Jurkat, Clone E6-1 (cell line): ENCODE results near the gene DUSP3.

Experiments
- DNase-seq: peaks from one replicate; pipeline ENCODE4 v3.0.0-alpha.2; 2011; ENCODE audit warnings: low read depth, low spot score
- H3K4me3 ChIP-seq: 2 replicates; pipeline ENCODE4 v1.5.1; 2011; ENCODE audit warnings: mild to moderate bottlenecking, low read length, control low read depth, moderate library complexity

DUSP3 gene

GRCh38 chr17:43750153-43750552, 28.6 kb downstream of the DUSP3 start:
- no peak overlapping the region for H3K4me3 ChIP-seq
- DNase-seq, result no peak

DNA sequence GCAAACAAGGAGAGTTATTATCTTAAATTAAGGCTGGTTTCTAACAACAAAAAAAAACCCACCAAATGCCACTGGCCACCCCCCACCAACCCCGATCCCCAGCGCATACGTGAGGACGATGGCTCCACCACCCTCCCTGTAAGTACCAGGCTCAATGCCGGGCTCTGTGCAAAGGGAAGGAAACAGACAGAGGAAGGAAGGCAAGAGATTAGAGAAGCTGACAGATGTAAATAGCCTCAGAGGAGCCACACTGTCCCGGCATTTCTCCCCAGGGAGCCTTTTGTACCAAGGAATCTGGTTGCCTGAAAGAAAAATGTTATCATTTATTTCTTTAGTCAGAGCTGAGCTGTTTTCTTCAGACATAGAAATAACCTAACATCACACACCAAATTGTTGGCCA, 33.2 kb downstream of the DUSP3 start:
- H3K4me3 ChIP-seq, result no peak overlapping the region
- DNase-seq, result no peak

- no peak for DNase-seq
- H3K4me3 ChIP-seq, result no peak overlapping the region
Observed at GRCh38 chr17:43741636-43742035, 37.1 kb downstream of the DUSP3 start.

GRCh38 chr17:43740541-43740940, 38.2 kb downstream of the DUSP3 start:
- H3K4me3 ChIP-seq, result no peak overlapping the region
- no peak for DNase-seq

DNA sequence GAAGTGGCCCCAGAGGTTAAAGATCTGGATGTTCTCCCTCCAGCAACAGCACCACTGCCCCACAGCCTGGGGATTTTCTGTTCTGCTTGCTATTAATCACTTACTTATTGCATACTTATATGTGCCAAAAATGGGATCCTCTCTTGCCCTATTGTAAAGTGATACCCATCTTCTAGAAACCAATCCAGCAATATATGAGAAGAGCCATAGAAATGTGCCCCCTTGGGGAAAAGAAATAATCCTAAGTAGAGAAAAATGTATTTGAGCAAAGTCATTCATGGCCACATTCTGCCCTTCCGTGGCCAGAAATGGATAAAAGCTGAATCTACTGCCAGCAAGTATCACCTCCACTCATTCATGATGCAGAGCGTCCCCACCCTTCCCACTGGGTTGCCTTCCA, 41.1 kb downstream of the DUSP3 start:
- no peak overlapping the region for H3K4me3 ChIP-seq
- no peak for DNase-seq

DNA sequence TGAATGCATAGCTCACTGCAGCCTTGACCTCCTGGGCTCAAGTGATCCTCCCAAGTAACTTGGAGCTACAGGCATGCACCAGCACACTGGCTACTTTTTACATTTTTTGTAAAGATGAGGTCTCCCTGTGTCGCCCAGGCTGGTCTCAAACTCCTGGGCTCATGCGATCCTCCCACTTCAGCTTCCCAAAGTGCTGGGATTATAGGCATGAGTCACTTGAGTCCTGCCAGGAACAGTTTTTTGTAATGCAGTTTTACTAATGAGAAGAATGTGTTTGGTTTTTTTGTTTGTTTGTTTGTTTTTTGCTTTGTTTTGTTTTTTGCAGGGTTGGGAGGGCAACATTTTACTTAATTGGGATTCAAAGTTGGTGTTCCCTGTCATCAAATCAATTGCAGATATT, 42.4 kb downstream of the DUSP3 start:
- H3K4me3 ChIP-seq, result no peak overlapping the region
- DNase-seq, result no peak

DNA sequence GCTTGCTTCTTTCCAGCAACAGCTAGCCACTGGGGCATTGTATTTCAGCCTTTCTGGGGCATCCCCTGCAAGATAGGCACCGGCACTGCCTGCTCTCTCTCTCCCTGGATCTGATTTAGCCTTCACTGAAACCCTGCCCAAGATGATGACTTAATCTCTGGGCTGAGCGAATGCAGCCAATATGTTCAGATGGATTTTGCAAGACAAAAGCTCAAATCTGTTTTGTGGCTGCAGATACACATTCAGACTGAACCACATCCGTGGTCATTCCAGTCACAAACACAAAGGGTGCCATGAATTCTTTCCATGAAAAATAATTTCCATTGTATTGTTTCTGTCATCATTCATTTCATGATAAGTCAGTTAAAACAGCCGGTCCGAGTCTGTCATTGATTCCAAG, 44.4 kb downstream of the DUSP3 start:
- no peak for DNase-seq

DNA sequence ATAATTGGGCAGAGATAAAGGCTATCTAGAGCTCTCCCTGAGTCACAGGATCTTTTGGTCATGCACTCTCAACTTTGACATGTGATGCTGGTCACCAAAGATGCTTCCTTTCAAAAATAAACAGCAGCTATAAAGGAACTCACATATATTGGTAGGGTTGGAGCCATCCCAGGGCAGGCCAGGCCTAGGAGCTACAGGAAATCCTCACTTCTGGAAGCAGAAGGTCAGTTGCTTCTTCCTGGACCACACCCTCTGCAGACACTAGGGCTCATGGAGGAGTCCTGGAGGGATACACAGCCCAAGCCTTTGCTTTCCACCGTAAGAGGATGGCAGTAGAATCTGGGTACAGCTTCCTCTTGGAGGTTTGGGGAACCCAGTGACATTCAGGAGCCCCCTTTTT, 44.8 kb downstream of the DUSP3 start:
- no peak for DNase-seq
- H3K4me3 ChIP-seq, result no peak overlapping the region

More for the DNA sequence above, 44.4 kb downstream of the DUSP3 start:
- H3K4me3 ChIP-seq, result no peak overlapping the region

DNA sequence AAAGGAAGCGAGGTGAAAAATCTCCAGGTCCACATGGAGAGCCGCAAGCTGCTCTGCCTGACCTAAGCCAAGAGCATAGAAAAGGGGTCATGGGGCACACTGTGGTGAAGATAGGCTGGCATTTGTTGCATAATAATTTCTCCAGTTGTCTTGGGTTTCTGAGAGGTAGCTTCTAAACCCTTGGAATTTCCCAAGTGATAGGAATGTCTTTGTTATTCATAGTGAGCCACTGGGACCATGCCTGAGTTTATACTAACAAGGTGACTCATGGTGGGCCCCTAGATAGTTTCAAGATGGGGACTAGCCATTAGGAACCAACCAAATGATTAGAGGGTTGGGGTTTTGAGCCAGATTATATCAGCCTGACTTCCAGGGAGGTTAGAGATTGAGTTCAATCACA, 45.8 kb downstream of the DUSP3 start:
- no peak for DNase-seq
- H3K4me3 ChIP-seq, result no peak overlapping the region

DNA sequence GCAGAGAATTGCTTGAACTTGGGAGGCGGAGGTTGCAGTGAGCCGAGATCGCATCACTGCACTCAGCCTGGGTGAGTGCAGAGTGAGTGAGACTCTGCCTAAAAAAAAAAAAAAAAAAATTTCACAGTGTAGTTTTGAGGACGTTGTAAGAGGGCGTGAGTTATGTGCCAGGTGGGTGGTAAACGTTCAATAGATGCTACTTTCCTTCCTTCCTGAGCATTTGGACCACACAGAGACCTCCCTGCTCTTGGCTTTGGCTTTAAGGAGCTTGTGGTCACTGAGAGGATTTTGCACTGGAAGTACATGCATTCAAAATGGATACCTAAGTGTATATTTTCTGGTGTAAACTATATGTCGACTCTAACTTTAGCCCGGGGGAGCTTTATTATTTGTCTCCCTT, 50.7 kb downstream of the DUSP3 start:
- no peak overlapping the region for H3K4me3 ChIP-seq
- DNase-seq, result no peak

DNA sequence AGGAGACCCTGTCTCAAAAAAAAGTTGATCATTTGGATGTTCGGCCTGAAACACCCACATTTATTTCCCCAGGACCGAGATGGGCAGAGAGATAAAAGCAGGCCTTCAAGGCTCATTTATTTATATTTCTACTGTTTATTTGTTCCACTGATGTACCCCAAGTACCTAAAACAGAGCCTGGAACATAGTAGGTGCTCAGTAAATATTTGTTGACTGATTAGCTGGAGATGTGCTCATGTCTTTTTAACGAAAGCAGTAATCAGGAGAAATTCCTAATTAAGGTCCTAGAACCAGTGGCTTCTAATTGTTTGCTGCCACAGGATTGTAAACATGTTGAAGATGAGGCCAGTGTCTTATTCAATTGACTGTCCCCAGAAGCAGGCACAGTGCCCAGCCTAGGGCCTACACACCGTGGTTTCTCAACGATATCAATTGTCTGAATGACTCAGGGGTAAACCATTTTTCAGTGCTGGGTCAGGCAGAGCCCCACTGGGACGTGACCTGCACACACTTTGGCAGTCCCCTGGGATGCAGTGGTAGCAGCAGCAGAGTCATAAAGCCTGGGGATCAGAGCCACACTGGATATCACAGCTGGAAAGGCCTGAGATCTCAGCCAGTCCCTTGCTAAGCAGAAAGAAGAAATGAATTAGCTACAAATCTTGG, 54.9 kb downstream of the DUSP3 start:
- H3K4me3 ChIP-seq, result no peak overlapping the region
- no peak for DNase-seq

DNA sequence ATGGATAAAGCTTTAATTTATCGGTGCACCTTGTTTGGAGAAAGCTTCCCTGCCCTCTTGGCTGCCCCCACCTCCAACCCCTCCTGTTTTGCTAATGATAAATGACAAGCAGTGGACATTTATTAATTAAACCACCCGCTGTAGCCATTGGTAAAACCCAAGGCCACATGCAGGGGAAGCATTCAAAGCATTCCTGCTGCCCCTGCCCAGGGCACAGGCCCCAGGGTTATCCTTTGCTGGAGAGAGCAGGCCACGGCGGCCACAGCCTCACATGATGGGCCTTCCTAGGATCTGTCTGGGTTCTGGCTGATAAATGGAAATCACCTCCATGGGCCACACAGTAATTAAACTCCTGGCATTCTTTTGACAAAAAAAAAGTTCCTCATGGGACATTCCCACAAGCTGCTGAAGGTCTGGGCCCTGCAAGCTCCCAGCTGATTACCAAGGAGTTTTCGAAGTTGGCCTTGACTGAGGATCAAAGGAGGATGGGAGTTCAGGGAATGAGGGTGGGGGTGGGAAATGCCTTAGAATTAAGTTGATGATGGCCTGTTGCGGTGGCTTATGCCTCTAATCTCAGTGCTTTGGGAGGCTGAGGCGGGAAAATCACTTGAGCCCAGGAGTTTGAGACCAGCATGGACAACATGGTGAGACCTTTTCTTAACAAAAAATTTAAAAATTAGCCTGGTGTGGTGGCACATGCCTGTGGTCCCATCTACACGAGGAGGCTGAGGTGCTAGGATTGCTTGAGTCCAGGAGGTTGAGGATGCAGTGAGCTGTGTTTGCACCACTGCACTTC, 55.7 kb downstream of the DUSP3 start:
- no peak overlapping the region for H3K4me3 ChIP-seq
- no peak for DNase-seq

GRCh38 chr17:43722269-43722619, 56.5 kb downstream of the DUSP3 start:
- no peak for DNase-seq
- H3K4me3 ChIP-seq, result no peak overlapping the region

DNA sequence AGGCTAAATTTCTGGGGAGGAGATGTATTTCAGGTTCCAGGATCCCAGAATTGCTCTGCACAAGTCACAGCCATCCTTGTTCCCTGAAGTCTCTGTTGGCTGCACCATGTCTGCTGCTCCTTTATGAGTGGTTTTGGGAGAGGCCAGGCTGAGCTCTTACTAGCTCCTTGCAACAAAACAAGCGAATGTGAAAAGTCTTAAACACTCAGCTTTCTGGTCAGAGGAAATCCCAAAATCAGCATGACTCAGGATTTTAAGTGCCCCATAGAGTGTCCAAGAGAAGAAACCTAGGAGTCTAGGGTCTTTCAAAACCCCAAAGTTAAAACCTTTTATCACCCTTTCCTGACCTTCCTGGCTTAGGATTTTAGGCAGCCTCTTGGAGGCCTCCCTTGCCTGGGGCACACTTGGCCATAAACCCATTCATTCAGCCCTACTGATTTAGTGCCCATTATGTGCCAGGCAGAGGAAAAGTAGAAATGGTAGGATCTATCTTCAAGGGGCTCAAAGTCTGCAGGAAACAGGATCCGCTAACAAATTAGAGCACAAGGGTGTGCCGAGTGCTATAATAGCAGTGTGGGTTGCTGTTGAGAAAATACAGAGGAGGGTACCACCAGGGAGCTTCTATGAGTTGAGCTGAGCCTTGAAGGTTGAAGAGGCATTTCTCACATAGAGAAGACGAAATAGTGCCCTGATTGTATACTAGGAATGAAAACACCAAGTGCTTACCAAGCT, 57.1 kb downstream of the DUSP3 start:
- no peak for DNase-seq
- H3K4me3 ChIP-seq, result no peak overlapping the region

- peak; percentile 46 for DNase-seq
- peak overlapping the region; percentile 57 for H3K4me3 ChIP-seq
Observed at GRCh38 chr17:43720311-43721060, 58.3 kb downstream of the DUSP3 start.

DNA sequence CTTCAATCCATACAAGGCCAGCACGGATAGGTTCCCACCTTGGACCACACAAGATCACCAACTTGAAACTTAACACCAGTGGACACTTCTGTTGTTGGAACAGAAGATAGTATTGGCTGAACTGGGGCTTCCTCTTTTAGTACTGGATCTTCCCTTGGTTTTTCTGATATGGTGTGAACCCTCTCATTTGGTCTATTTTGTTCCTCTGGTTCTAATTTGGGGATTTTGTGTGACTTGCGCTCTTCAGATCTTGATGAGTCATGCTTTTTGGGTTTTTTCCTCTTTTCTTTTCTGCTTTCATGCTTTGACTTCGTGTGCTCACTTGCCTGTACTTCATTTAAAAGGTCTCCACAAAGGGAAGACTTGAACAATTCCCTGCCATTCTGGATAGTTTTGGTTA, 59.2 kb downstream of the DUSP3 start:
- DNase-seq, result no peak
- no peak overlapping the region for H3K4me3 ChIP-seq

- no peak for DNase-seq
- no peak overlapping the region for H3K4me3 ChIP-seq
Observed at GRCh38 chr17:43718544-43718943, 60.2 kb downstream of the DUSP3 start.

- H3K4me3 ChIP-seq, result no peak overlapping the region
- DNase-seq, result no peak
Observed at GRCh38 chr17:43717913-43718312, 60.9 kb downstream of the DUSP3 start.
